HT-29 (cell line): ENCODE results near the gene SPCS2. TPM values are rescaled to one million over a fixed set of nuclear protein-coding genes. Genes with fewer than 3 reads are reported as not detected.
A peak's percentile ranks its signal among the peaks of the same experiment; 100 is the strongest.

Source experiments
- DNase-seq: peaks from one replicate; pipeline ENCODE4 v3.0.0-alpha.2; 2015; ENCODE audit warnings: low spot score
- total RNA-seq: library from RNA; depleted of rRNA; stranded (reverse); fragments of >200 nt; shearing (Covaris generic); gene quantifications from 2 replicates; pipeline ENCODE4 v1.2.3, GENCODE V29; 2014; rRNA removed

The SPCS2 gene
- total RNA-seq, result 41.3 and 57.1 TPM in 2 replicates

DNA sequence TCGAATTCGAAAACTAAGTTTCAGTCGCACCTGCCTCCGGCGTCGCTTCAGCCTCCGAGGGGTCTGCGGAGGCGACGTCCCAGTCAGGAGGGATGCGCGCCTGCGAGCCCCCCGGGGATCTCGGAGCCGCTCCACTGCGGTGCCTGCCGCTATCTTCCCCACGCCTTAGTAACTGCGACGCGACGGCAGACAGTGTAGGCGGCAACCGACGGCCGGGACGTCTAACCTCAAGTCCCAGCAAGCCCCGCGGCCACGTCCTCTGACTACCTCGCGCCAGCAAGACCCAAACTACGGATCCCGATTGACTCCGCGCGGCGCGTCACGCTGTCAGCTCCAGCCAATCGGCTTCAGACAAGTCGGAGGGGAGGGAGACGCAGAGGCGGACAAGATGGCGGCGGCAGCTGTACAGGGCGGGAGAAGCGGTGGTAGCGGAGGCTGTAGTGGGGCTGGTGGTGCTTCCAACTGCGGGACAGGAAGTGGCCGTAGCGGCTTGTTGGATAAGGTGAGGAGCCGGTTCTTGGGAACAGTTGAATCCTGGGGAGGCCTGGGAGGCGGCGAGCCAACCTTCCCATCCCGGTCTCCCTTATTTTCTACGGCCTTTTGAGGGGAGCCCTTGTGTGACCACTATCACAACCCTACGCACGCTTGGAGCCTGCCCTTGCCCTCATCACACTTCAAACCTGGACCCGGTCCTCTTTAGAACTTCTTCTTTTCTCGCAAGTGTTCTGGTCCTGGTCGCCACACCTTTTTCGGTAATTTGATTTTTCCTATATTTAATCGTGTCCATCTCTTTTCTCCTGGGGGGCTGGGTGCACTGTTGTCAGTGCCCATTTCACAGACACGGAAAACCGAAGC lies at the start of gene SPCS2, which contains the start of gene XRRA1:
Gene SPCS2 (plus strand): TSS at position 369 of the 855 bp plus-strand sequence. CDS start 20 bp downstream, at position 389.
Gene XRRA1 (minus strand): TSS at position 194 of the 855 bp plus-strand sequence. CDS start 8,213 bp downstream, outside the sequence.
- peak; percentile 98 for DNase-seq

DNA sequence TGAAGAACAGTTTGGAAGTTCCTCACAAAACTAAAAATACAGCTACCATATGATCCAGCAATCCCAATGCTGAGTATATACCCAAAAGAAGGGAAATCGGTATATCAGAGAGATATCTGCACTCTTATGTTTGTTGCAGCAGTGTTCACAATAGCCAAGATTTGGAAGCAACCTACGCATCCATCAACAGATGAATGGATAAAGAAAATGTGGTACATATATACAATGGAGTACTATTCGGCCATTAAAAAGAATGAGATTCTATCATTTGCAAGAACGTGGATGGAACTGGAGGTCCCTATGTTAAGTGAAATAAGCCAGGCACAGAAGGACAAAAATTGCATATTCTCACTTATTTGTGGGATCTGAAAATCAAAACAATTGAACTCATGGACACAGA lies 46.7 kb upstream of the SPCS2 start:
- no peak for DNase-seq

DNA sequence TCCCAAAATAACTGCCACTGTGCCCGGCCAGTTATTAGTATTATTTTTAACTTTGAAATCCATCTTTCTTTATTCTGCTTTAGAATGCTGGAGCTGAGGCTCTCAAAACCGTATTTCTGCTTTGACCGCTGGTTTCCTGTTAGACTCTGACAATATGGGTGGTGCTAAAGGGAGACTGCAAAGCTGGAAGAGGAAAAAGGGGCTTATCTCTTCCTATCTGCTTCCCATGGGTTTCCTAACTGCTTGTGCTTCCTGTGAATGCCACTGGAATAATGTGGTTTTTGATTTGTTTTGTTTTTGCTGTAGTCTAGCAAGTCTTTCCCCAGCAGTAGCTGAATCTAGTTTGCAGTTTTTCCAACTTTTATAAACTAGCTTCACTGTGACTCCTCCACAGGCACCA lies 43.7 kb upstream of the SPCS2 start:
- DNase-seq, result no peak

DNA sequence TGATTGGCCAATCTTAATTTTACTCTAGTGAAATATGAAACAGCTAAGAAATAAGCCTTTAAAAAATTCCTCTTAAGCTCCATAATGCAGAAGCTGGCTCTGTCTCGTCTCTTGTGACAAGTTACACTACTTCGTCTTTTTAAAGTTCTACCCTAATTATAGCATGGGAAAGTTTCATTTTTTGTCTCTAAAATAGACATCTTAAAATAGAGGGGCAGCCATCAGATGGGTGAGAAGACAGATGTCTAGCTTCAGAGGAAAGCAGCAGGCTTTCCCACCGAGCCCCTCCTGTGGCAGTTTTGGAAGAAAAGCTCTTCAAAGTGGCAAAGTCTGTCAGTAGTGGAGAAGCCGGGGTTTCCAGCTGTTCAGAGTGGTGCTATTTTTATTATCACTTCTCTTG lies 39.7 kb upstream of the SPCS2 start:
- no peak for DNase-seq

DNA sequence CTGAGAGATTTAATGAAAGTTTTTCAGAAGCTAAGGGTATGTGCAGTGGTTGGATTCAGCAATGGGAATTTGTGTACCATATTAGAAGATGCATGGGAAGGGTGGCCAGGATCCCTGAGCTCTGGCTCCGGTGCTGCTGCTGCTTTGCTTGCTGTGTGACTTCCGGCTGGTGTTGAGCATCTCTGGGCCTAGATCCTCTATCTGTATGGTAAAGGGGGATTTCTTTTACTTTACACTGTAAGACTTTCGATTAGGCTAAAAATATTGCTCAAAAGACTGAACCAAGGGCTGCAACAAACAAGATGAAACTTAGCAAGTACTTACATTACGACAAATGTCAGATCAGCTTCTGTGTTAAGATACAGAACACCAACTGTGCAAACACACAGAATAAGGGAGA lies 39.3 kb upstream of the SPCS2 start:
- no peak for DNase-seq

DNA sequence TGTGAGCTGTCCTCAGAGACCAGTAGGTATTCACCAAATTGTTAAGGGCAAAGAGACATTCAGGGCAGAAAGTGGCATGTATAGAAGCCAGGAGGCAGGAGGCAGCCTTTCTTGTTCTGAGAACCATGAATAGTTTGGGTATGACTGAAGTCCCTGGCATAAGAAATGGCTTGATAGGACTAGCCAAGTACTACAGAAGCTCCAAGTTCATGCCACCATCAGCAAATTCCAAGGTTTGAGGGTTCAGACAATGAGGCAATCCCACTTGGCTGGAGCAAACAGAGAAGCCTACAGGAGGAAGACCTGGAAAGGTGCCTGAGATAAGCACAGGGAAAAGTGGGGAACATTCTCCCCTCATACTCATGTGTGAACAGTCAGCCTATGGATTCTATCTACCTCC lies 25.9 kb upstream of the SPCS2 start:
- no peak for DNase-seq

DNA sequence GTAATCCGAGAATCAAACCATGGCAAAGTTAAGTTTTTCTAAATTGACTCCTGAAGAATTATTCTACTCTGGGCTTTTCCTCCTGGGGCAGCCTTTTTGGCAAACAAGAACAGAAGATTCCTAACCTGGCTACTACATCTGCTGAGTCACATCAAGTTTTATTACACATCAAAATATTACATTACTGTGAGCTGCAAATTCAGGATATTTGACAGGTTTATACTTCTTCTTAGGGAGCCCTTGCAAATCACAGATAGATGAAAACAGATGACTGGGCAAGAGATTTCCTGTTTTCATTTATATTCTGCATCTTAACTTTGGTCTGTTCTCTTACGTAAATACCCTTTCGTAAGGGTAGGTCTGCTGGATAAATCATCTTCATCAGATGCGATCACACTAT lies 23.8 kb upstream of the SPCS2 start:
- no peak for DNase-seq

DNA sequence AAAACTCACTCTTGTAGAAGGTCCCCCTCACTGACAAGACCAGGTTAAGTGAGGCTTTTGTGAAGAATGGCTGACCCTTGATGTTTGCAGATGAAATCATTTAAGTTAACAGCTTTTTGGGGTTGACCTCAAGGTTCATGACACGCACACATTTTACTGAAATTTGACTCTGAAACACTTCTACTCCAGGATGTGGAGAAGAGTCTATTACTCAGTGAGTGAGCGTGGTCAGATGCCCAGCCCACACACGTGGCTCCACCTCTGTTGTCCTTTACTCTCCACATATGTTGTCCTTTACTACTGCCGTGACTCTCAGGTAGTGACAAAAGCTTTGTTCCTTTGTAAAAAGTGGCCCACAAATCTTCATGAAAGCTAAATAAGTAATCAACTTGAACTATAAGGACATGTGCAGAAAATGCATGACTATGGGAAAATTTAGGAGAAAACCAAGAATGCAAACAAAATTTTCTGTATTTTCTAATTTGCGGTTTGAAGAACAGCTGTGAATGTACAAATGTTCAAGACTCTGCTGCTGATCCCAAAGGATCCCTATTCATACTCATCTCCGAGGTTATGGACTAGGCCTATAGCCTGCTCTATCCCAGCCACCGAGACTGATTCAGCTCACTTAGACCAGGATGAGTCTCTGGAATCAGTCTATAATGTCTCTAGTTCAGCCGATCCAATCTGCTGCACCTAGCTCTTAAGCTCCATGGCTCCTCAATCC lies 22.6 kb upstream of the SPCS2 start:
- DNase-seq, result no peak

DNA sequence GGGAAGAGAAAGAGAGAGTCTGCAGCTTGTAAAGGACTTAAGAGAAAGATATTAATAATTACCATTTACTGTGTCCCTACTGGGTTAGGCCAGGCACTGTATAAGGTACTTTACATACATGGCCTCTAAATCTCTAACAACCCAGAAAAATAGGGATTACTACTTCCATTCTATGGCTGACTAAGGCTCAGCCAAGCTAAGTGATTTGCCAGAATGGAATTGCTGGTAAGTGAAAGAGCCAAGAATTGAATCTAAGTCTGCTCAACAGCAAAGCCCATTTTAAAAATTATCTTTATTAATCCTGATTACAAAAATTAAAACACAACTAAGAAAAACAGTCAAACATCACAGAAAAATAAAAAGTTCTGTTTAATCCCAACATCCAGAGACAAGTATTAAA lies 21.6 kb upstream of the SPCS2 start:
- no peak for DNase-seq

DNA sequence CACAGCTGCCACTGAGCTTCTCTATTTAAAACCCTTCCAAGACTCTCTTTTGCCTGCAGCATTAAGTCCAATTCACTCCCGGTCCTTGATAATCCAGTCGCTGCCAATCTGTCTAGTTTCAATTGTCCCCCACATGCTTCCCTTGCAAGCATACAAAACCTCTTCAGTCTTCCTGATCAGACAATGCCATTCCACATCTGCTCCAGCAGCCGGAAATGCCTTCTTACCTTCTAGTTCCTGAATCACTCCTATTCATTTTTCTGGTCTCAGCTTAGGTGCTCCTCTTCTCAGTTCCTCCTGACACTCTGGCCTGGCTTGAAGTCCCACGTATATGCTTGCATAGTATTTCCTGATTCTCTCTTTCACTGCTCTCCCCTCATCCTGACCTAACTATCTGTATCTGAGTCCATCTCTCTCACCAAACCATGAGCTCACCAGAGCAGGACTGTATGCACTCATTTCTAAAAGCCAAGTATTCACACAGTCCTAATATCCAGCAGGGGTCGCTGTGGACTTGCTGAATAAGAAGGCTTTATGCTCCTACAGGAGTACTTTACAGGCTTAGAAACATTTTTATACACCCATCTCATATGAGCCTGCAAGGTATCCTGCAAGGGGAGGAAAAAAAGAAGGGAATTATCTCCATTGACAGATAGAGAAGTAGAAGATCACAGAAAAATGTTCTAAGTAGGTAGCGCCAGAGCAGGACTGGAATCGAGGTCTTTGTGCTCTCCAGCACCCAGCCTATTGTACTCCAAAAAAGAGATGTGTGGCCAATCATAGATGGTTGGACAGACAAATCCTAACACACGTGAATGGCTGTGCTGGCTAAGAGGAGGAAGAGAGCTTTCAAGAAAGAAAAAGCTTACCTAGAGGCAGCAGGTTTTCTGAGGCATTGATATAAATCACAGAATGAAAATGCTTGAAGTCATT lies 19.4 kb upstream of the SPCS2 start:
- peak; percentile 97 for DNase-seq

DNA sequence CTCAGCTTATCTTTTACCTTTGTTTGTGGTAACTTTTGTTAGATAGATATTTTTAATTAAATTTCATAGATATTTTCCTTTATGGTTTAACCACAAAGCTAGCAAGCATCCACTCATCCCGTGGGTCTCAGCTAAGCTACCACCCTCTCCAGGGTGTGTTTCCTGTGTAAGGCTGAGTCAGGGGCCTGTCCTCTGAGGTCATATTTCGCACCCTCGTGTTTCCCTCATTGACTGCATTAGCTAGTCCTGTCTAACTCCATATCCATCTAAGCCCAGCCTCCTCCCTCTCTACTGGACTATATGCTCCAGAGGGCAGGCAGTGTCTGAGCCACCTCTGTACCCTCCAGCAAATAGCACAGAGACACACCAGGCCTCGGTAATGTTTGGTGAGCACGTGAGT lies 16.9 kb upstream of the SPCS2 start:
- DNase-seq, result no peak

DNA sequence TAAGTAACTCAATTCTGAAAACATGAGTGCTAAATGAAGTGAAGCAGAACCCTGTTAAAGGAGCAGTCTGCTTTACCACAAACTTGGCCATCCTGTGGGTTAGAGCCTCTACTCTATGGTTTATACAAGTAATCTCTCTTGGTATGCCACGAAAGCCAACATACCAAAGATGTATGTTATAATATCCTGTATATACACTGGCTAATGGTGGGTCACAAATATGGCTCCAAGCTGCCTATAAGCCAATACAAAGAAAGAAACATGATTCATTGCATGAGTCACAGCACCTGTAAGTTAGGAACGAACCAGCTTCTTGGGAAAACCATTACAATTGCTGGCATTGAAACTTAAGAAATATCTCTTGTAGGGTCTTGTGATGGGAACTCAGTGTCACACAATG lies 16.3 kb upstream of the SPCS2 start:
- DNase-seq, result no peak

DNA sequence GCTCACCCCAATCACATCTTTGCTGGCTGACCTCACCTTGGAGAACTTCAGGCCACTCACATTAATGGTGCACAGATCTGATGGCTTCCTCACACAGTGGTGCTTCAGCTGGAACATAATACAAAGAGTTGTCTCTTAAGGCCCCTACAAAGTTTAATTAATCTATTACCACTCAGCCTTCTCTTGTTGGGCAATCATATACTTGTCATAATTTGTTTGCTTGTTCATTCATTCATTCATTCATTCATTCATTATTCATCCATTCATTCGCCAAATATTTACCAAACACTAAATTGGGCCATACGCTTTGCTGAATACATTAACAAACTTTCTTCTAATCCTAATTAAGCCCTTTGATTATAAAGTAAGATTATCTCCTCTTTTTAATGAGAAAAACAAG lies 15.3 kb upstream of the SPCS2 start:
- DNase-seq, result no peak

DNA sequence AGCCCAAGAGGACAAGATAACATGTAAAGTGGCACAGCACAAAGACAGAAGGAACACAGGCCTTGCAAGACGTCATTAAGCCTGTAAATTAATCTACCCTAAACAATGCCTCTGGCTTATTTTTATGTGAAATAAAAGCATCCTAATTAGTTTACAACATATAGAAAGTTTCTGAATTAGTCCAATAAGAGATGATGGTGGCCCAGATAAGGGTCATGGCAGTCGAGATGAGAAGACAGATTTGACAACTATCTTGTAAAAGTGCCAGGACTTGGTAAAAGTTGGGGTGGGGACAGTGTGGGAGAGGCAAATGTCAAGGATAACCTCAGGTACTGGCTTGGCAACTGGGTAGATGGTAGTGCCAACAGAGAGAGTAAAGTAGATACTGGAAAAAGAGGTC lies 13.8 kb upstream of the SPCS2 start:
- no peak for DNase-seq

DNA sequence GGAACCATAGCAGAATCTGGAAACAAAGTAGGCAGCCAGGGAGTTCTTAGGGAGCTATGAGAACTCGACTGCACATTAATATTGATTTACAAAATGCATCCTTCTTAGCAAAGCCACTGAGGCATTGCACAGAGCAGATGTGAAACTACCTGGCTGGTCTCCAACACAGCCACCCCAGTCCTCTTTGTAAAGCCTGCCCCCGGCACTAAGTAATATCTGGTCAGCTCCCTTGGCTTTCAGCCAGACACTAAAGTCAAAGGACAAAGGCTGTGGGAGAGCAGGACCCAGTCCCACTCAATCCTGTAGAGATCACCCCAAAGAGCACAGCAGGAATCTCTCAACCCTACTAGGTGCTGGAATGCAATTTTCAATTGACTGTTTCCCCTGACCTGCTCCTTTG lies 13.0 kb upstream of the SPCS2 start:
- no peak for DNase-seq

DNA sequence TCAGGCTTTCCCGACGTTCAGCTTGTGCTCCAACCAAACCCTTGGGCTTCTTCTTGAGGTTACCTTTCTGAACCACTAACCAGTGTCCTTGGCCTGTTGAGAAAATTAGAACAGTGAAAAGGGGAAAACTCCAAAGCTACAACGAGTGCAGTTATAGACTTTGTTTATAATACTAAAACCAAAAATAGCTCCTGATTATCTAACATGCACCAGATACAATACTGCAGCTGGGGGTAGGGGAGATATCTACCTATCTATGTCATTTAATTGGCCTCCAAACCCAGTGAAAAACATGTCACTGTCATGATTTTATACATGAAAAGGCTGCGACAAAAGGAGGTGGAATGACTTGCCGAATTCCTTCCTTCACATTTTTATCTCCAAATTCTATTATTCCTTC lies 12.1 kb upstream of the SPCS2 start:
- DNase-seq, result no peak

DNA sequence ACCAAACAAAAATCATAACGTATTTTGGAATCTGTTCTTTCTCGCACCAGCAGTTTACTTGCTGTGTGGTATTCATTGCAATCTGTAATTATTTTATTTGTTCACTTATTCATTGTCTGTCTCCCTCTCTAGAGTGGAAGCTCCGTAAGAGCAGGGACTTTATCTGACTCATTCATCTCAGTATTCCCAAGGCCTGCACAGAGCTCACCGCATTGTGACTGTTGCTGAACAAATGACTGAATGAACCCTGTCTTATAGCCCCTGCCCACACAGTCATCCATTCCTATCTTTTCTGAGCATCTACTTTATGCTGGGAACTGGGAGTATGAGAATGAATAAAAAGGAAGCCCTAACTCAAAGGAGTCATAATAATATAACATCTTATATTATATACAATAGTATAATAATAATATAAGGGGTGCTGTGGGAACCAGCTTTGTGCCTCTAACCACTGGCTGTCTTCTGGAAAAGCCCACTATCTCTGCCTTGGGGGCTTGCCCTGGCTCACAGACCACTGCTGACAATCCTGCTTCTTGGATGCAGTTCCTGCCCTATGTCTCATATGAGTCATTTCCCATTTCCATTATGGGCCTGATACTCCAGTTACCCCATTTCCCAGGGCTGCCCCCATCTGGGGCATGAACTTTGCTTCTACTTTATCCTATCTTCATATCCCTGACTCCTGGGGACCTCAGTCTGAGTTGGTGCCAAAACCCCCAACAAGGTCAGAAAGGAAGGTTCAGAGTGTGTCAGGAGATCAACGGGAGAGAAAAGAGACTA lies 11.2 kb upstream of the SPCS2 start:
- DNase-seq, result no peak

DNA sequence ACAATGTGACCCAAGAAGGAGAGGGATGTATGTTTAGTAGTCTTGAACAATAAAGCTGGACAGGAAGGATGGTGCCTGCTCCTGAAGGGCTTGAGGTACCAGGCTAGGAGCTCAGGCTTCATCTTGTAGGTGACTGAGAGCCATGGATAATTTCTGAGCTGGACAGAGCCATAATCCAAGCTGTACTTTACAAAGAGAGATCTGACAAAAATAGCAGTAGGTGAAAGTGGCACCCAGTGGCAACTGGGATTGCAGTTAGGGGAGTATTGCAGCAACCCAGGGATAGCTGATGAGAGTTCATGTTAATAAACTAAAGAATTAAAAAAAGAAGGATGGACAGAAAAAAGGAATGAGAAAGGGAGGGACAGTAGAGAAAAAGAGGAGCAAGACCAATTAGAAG lies 7.6 kb upstream of the SPCS2 start:
- no peak for DNase-seq

DNA sequence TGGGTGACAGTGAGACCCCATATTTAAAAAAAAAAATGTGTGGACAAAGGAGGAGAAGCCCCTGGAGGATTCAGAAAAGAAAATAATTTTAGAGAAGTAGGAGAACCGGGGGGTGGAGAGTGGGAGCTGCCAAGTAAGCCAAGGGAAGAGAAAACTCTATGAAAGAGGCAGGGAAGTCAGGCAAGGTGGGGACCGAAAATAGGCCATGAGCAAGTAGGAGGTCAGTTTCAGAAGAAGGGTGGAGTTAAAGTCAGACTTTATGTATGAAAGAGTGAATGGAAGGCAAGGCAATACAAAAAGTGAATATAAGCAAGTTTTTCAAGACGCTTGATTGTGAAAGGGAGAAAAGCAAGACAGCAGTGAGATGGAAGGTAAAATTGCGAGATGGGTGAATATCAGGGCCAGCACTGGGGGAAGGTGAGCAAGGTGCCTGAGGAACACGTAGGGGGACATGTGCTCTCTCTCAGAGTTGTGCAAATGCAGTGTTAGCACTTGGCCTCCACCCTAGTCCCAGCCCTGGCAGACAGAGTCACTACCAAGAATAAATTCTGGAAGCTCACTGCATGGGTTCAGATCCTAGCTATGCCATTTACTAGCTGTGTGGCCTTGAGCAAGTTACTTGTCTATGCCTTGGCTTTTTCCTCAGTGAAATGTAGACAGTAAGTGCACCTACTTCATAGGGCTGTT lies 6.8 kb upstream of the SPCS2 start:
- DNase-seq, result no peak

DNA sequence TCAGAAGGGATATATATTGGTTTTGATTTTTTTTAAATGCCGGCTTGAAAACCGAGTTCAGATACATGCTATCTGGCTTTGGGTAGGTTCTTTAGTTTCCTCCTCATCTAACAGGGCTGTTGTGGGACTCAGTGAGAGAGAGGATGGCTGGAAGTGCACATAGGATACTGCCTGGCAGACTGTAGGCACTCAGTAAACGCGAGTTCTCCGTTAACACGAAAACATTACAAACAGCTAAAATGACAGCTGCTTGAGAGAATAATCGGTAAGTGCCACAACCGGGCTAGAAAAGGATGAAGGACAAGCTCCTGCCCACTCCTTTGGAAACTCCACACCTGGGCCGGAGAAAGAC lies 544 bp upstream of the SPCS2 start:
- peak; percentile 55 for DNase-seq

DNA sequence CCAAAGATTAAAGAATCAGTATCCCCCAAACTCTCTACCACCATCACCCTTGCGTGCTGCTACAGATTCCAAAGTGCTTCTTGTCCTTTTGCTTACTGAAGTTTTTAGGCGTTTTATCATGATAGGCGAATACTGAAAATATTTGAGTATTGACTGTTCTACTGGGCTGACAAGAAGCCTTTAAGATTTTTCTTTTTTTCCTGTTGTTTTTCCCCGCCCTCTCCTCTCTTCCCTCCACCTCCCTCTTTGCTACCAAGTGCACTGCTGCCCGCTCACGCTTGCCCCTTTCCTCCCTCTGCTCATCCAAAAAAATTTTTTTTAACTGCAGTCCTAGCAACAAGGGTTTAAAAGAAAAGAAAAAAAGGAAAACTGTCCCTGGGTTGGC lies 679 bp downstream of the SPCS2 start:
- DNase-seq, result peak; percentile 22
